Measurements from ENCODE around the gene ZNF181. TPM values are rescaled to one million over a fixed set of nuclear protein-coding genes. Genes with fewer than 3 reads are reported as not detected.

ZNF181 gene
- total RNA-seq, 2 experiments from 2014 or later = 2.0 to 2.9 TPM

DNA sequence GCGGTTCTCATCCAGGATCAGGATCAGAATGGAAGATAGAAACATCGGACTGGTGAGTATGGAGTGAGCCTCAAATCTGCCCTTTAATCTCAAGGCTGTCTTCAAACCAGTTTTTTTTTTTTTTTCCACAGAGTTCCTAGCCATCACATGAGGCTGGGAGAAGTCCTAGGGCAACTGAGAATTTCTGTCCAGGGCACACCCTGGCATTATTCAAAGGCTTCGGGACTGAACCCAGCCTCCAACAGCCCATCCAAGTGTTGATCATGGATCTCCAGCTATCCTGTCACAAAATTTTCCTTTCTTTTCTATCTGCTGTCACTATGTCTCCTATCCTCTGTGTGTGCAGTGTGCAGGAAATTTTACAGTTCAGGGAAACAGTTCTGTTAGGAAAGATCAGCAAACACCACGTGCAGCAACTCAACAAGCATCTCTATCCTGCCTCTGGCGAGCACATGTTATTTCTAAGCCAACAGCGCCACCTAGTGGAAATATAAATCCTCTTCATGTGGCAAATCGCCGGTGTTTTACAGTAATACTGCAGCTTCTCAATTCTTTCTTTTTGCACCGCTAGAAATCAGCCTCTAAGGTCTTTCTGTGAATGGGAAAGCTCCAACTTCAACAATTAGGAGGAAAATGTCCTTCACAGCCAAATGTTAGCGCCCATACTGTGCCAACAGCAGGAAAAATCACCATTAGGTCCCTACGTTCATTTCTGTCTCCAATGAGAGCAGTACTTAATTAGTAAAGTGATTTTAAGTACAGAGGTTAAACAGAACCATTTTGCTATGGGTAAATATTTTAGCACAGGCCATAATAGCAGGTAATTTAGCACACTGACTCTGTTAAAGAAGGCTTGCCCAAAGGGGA, 21.4 kb upstream of the ZNF181 start:
- H3K4me3 Mint-ChIP-seq = no peak overlapping the region
- intact Hi-C loops (cut with DNase I, micrococcal nuclease) = loop anchor here (1.0 to 5.0 kb wide), 4 partner anchors 73 to 935 kb away; no protein-coding TSS in a partner anchor
- Histone ChIP-seq H3K9me3 (ENCODE audit: control insufficient read depth in 1 of 2, insufficient read depth in 1 of 2, low read length in 2 of 2) (peaks cover 4 to 17% of the 10 kb centered on the region in 2 experiments), H3K27ac (ENCODE audit: low read depth in 1 of 2, low read length in 2 of 2) (no peak overlapping the region), H3K4me3 (ENCODE audit: low read length) (no peak overlapping the region), H3K4me1 (ENCODE audit: insufficient read depth, low read length) (no peaks in the 10 kb centered on the region), H3K36me3 (ENCODE audit: insufficient read depth, low read length) (no peaks in the 10 kb centered on the region), H3K27me3 (ENCODE audit: control insufficient read depth in 1 of 2, insufficient read depth in 2 of 2, low read length in 2 of 2) (peaks cover under 1 to 13% of the 10 kb centered on the region in 2 experiments)
- H3K9me3 Mint-ChIP-seq = peaks cover 6% of the 10 kb centered on the region
- peaks cover 40% of the 10 kb centered on the region for H3K27me3 Mint-ChIP-seq
- no peak overlapping the region for H3K27ac Mint-ChIP-seq
- POLR2A ChIA-PET = interaction anchor here (0.6 kb wide), 1 partner anchor 33 kb away, joined by 3 read pairs; no protein-coding TSS in a partner anchor
- no peaks in the 10 kb centered on the region for H3K36me3 Mint-ChIP-seq (ENCODE audit: low read depth)
- ATAC-seq (ENCODE audit: poor library complexity) (peak; percentile 67), DNase-seq (peak in 13 of 14 experiments; percentile 8 to 89 (median 41))
- no peaks in the 10 kb centered on the region for H3K4me1 Mint-ChIP-seq (ENCODE audit: low read depth)
- TF ChIP-seq CTCF (IDR thresholded peaks at IDR 0.05) = peak; percentile 69
- CTCF ChIA-PET = interaction anchor here (1.0 to 2.1 kb wide), 2 partner anchors 72 to 935 kb away, joined by 3 to 21 read pairs; no protein-coding TSS in a partner anchor

DNA sequence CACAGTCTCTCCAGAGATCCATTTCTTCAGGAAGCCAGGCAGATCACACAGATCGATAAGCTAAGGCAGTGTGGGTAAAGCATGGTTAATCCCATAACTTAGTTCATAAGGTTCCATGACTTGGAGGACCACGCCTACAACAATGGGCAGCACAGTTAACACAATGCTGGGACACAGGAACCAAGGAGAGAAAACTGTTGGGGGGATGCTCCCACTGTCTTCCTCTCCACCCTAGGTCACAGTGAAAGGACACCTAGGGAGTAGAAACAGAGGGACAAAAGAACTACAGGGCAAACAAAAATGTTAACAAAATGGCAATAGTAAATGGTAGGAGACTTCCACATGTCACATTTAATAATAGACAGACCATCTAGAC, 20.8 kb upstream of the ZNF181 start:
- intact Hi-C loops (cut with DNase I, micrococcal nuclease) = loop anchor here (5.0 kb wide), 2 partner anchors 671 to 936 kb away; no protein-coding TSS in a partner anchor
- CTCF ChIA-PET = interaction anchor here (0.7 to 2.1 kb wide), 2 partner anchors 40 to 73 kb away, joined by 3 to 21 read pairs; no protein-coding TSS in a partner anchor
- peaks cover 6% of the 10 kb centered on the region for H3K9me3 Mint-ChIP-seq
- Histone ChIP-seq H3K4me1 (ENCODE audit: insufficient read depth, low read length) (no peaks in the 10 kb centered on the region), H3K36me3 (ENCODE audit: insufficient read depth, low read length) (no peaks in the 10 kb centered on the region), H3K27ac (ENCODE audit: low read depth in 1 of 2, low read length in 2 of 2) (no peak overlapping the region), H3K4me3 (ENCODE audit: low read length) (no peak overlapping the region), H3K27me3 (ENCODE audit: control insufficient read depth in 1 of 2, insufficient read depth in 2 of 2, low read length in 2 of 2) (peaks cover 0 to 8% of the 10 kb centered on the region in 2 experiments), H3K9me3 (ENCODE audit: control insufficient read depth in 1 of 2, insufficient read depth in 1 of 2, low read length in 2 of 2) (peaks cover 4 to 17% of the 10 kb centered on the region in 2 experiments)
- no peak overlapping the region for H3K27ac Mint-ChIP-seq
- no peak for TF ChIP-seq CTCF (IDR thresholded peaks at IDR 0.05)
- POLR2A ChIA-PET = no interaction called here
- ATAC-seq (ENCODE audit: poor library complexity) = no peak
- peaks cover 43% of the 10 kb centered on the region for H3K27me3 Mint-ChIP-seq
- H3K4me3 Mint-ChIP-seq = no peak overlapping the region
- H3K36me3 Mint-ChIP-seq (ENCODE audit: low read depth) = no peaks in the 10 kb centered on the region
- H3K4me1 Mint-ChIP-seq (ENCODE audit: low read depth) = no peaks in the 10 kb centered on the region
- no peak for DNase-seq

- intact Hi-C loops (cut with DNase I, micrococcal nuclease) = no loop called here
- H3K4me3 ChIP-seq (ENCODE audit: low read length) = no peak overlapping the region
- DNase-seq (no peak), ATAC-seq (ENCODE audit: poor library complexity) (no peak)
- peaks cover 0 to 6% of the 10 kb centered on the region in 2 experiments for H3K27me3 ChIP-seq (ENCODE audit: control insufficient read depth in 1 of 2, insufficient read depth in 2 of 2, low read length in 2 of 2)
- H3K9me3 ChIP-seq (ENCODE audit: control insufficient read depth in 1 of 2, insufficient read depth in 1 of 2, low read length in 2 of 2) = peaks cover 4 to 17% of the 10 kb centered on the region in 2 experiments
- Mint-ChIP-seq H3K4me1 (ENCODE audit: low read depth) (no peaks in the 10 kb centered on the region), H3K36me3 (ENCODE audit: low read depth) (no peaks in the 10 kb centered on the region), H3K27ac (no peak overlapping the region), H3K4me3 (no peak overlapping the region), H3K9me3 (peaks cover 6% of the 10 kb centered on the region), H3K27me3 (peaks cover 43% of the 10 kb centered on the region)
- no peaks in the 10 kb centered on the region for H3K36me3 ChIP-seq (ENCODE audit: insufficient read depth, low read length)
- CTCF ChIA-PET = no interaction called here
- POLR2A ChIA-PET = no interaction called here
- H3K4me1 ChIP-seq (ENCODE audit: insufficient read depth, low read length) = no peaks in the 10 kb centered on the region
- TF ChIP-seq CTCF (IDR thresholded peaks at IDR 0.05) = no peak
- no peak overlapping the region for H3K27ac ChIP-seq (ENCODE audit: low read depth in 1 of 2, low read length in 2 of 2)
These were observed 18.7 kb upstream of the ZNF181 start for GRCh38 chr19:34715357-34715756.
